ENCODE data around the gene ATXN1.

DNA sequence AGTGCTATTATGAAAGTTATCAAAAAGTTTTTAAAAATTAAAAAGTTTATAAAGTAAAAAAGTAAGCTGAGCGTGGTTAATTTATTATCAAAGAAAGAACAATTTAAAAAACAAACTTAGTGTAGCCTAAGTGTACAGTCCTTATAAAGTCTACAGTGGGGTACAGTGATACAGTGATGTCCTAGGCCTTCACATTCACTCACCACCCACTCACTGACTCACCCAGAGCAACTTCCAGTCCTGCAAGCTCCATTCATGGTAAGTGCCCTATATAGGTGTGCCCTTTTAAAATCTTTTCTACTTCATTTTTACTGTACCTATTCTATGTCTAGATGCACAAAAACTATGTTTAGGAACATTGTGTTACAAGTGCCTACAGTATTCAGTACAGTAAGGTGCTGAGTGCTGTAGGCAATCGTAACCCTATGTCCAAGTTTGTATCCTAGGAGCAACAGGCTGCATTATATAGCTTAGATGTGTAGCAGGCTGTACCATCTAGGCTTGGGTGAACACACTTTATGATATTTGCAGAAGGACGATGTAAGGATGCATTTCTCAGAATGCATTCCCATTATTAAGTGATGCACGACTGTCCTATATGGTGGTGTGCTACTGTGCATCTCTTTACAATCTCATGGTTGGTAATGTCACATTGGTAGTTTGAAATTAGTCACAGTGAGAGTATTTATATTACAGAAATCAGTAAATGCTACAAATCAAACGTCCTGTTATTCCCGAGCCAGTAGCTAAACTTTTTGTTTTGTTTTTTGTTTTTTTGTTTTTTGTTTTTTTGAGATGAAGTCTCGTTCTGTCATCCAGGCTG is 364.6 kb downstream of the ATXN1 start:
- TF ChIP-seq, protein P1, sequence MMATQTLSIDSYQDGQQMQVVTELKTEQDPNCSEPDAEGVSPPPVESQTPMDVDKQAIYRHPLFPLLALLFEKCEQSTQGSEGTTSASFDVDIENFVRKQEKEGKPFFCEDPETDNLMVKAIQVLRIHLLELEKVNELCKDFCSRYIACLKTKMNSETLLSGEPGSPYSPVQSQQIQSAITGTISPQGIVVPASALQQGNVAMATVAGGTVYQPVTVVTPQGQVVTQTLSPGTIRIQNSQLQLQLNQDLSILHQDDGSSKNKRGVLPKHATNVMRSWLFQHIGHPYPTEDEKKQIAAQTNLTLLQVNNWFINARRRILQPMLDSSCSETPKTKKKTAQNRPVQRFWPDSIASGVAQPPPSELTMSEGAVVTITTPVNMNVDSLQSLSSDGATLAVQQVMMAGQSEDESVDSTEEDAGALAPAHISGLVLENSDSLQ (IDR thresholded peaks at IDR 0.05): no peak
- TF ChIP-seq ARNT (IDR thresholded peaks at IDR 0.05) (no peak), FOXA1 (IDR thresholded peaks at IDR 0.05) (no peak), ZNF384 (IDR thresholded peaks at IDR 0.05) (no peak), CTBP1 (IDR thresholded peaks at IDR 0.05; ENCODE audit: borderline replicate concordance) (no peak), L3MBTL2 (conservative IDR thresholded peaks at IDR 0.05) (no peak), FOXK2 (IDR thresholded peaks at IDR 0.05) (no peak)

All from HEK293T (cell line).